A673 (cell line): Measurements from ENCODE around the gene RNF13. TPM values are rescaled to one million over a fixed set of nuclear protein-coding genes. Genes with fewer than 3 reads are reported as not detected.
A peak's percentile ranks its signal among the peaks of the same experiment; 100 is the strongest.

Experiments
- BruUV-seq: library from RNA; stranded (reverse); fragments of 400-500 nt; replicated peaks from 2 replicates; lab custom pipeline; 2021; lab: Mats Ljungman, UMichigan
- CTCF ChIA-PET: fragments of 300-600 bp; sonication (Branson Sonifier 250); formaldehyde crosslinking; loops from one replicate; lab custom pipeline; 2022; ENCODE audit warnings: antibody characterized with exemption; lab: Charles Lee
- POLR2A ChIA-PET: fragments of 300-600 bp; sonication (Branson Sonifier 250); formaldehyde crosslinking; loops from one replicate; lab custom pipeline; 2022; ENCODE audit warnings: antibody characterized with exemption; ENCODE audit not compliant: low non-redundant PET; lab: Charles Lee
- DNase-seq: peaks from one replicate; pipeline ENCODE4 v3.0.0-alpha.2; 2015; ENCODE audit warnings: low spot score
- H3K27ac ChIP-seq: fragments of 200-600 bp; sonication (generic); 2 replicates; pipeline ENCODE4 v1.5.1; 2016; ENCODE audit warnings: mixed run types, low read depth, mild to moderate bottlenecking, mixed read lengths, antibody characterized with exemption, low read length; ENCODE audit not compliant: poor library complexity, severe bottlenecking
- H3K27me3 ChIP-seq: fragments of 200-600 bp; sonication (generic); replicated peaks from 2 replicates; pipeline ENCODE4 v1.6.1; 2017; ENCODE audit warnings: mixed run types, low read depth, mild to moderate bottlenecking, mixed read lengths, antibody characterized with exemption, low read length; ENCODE audit not compliant: insufficient read depth, poor library complexity
- H3K36me3 ChIP-seq: fragments of 200-600 bp; sonication (generic); 2 replicates; pipeline ENCODE4 v1.6.1; 2016; ENCODE audit warnings: mixed run types, mild to moderate bottlenecking, mixed read lengths, antibody characterized with exemption, low read length; ENCODE audit not compliant: insufficient read depth, poor library complexity, severe bottlenecking
- H3K4me1 ChIP-seq: fragments of 200-600 bp; sonication (generic); 2 replicates; pipeline ENCODE4 v1.6.1; 2017; ENCODE audit warnings: mixed run types, mild to moderate bottlenecking, mixed read lengths, antibody characterized with exemption, low read length; ENCODE audit not compliant: insufficient read depth, poor library complexity, severe bottlenecking
- H3K4me3 ChIP-seq: fragments of 200-600 bp; sonication (generic); 2 replicates; pipeline ENCODE4 v1.5.1; 2016; ENCODE audit warnings: low read depth, mixed run types, mild to moderate bottlenecking, mixed read lengths, low read length; ENCODE audit not compliant: poor library complexity, severe bottlenecking
- H3K9me3 ChIP-seq: fragments of 200-600 bp; sonication (generic); 2 replicates; pipeline ENCODE4 v1.6.1; 2016; ENCODE audit warnings: mixed run types, low read depth, mild to moderate bottlenecking, mixed read lengths, antibody characterized with exemption, low read length; ENCODE audit not compliant: poor library complexity, severe bottlenecking
- EZH2 ChIP-seq: fragments of 200-600 bp; sonication (generic); IDR thresholded peaks from 2 replicates; pipeline ENCODE4 v1.6.1; 2017; ENCODE audit warnings: borderline replicate concordance, low read depth, mild to moderate bottlenecking, mixed read lengths, antibody characterized with exemption, low read length; ENCODE audit not compliant: poor library complexity, severe bottlenecking
- intact Hi-C: fragments of 100-400 bp; cut with micrococcal nuclease; formaldehyde crosslinking; loops from one replicate; pipeline ENCODE4 v1.10.0; 2022; ENCODE audit not compliant: unreplicated experiment
- total RNA-seq: library from RNA; stranded (reverse); gene quantifications from 2 replicates; pipeline ENCODE4 v1.2.3, GENCODE V29; 2021
- TF ChIP-seq, protein P1 (sequence below): fragments of 300-800, 200-600 bp; sonication (generic); conservative IDR thresholded peaks from 2 replicates; pipeline ENCODE4 v1.5.1; 2017; ENCODE audit warnings: low read depth, mild to moderate bottlenecking, antibody characterized with exemption, low read length, moderate library complexity, mixed read lengths

Gene RNF13
- total RNA-seq, 1 experiment from 2014 or later, result 21.7 TPM

DNA sequence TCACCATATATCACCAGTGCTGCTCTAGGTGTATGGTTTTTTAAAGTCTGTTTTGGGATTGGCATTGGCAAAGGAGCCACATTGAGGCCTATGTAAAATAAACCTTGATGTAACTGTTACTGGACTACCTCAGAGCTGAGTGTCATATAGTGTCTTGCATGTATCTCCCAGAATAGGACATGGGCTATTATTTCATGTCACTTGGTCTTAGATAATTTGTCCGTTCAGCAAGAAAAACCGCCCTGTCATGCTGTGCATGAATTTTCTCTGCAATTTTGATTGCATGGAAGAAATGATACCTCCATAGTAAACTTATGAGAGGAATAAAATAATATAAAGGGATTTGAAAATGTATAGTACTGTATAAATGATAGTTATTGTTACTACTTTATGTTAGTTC is 59.6 kb downstream of the RNF13 start:
- H3K9me3 ChIP-seq, result peaks cover 7% of the 10 kb centered on the region
- no peak overlapping the region for H3K4me3 ChIP-seq
- CTCF ChIA-PET, result no interaction called here
- no peak for DNase-seq
- intact Hi-C loops, result no loop called here
- H3K27me3 ChIP-seq, result no peaks in the 10 kb centered on the region
- H3K36me3 ChIP-seq, result no peaks in the 10 kb centered on the region
- BruUV-seq, result no TSS peak
- H3K4me1 ChIP-seq, result no peaks in the 10 kb centered on the region
- POLR2A ChIA-PET, result no interaction called here
- H3K27ac ChIP-seq, result no peak overlapping the region
- TF ChIP-seq EZH2, result no peak
- TF ChIP-seq, protein P1, sequence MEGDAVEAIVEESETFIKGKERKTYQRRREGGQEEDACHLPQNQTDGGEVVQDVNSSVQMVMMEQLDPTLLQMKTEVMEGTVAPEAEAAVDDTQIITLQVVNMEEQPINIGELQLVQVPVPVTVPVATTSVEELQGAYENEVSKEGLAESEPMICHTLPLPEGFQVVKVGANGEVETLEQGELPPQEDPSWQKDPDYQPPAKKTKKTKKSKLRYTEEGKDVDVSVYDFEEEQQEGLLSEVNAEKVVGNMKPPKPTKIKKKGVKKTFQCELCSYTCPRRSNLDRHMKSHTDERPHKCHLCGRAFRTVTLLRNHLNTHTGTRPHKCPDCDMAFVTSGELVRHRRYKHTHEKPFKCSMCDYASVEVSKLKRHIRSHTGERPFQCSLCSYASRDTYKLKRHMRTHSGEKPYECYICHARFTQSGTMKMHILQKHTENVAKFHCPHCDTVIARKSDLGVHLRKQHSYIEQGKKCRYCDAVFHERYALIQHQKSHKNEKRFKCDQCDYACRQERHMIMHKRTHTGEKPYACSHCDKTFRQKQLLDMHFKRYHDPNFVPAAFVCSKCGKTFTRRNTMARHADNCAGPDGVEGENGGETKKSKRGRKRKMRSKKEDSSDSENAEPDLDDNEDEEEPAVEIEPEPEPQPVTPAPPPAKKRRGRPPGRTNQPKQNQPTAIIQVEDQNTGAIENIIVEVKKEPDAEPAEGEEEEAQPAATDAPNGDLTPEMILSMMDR, result no peak

DNA sequence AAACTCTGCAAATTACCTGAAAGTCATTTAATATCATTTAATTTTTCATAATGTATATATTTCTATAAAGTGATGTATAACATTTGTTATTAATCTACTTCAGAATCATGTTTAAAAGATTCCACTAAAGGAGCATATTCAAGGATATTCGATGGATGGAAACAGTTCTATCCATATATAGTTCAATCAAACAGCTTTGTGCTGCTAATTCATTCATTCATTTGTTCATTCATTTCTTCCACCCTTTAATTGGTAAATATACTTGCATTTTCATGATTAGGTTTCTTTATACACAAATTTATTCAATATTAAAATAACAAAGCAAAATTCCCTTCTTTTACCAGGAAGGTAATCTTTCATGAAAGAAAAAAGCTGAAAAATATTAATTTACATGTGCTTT is 64.7 kb downstream of the RNF13 start:
- CTCF ChIA-PET, result no interaction called here

DNA sequence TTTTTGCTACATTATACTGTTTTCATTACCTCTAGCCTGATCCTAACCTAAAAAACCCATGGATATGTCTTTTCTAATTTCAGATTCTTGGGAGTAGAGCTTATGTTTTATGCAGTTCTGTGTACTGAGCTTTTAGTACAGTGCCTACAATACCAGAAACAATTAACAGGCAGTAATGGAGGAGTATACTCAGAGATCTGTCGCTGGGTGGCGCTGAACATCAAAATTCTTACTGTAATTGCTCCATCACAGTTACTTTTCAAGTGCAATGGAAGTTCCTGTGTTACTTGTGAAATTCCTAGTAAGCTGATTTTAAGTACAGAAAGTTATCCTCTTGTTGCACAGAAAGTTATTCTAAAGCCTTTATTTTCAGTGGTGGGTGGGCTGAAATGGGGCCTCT is 66.9 kb downstream of the RNF13 start:
- DNase-seq, result peak; percentile 78
- ChIA-PET CTCF (interaction anchor here (0.6 to 1.2 kb wide), 6 partner anchors 12 to 337 kb away, joined by 3 to 7 read pairs (median 4); no protein-coding TSS in a partner anchor), POLR2A (no interaction called here)
- no peak for TF ChIP-seq EZH2
- TF ChIP-seq, protein P1, result peak; percentile 85
- no peak overlapping the region for H3K27ac ChIP-seq
- no peaks in the 10 kb centered on the region for H3K9me3 ChIP-seq
- H3K27me3 ChIP-seq, result no peaks in the 10 kb centered on the region
- no peak overlapping the region for H3K4me3 ChIP-seq
- intact Hi-C loops, result loop anchor here (5.0 kb wide), 1 partner anchor 342 kb away; no protein-coding TSS in a partner anchor
- BruUV-seq, result no TSS peak
- no peaks in the 10 kb centered on the region for H3K36me3 ChIP-seq
- H3K4me1 ChIP-seq, result no peaks in the 10 kb centered on the region

More for the DNA sequence above, 64.7 kb downstream of the RNF13 start:
- no peak for DNase-seq
- Histone ChIP-seq H3K36me3 (no peaks in the 10 kb centered on the region), H3K4me1 (no peaks in the 10 kb centered on the region), H3K27me3 (no peaks in the 10 kb centered on the region), H3K27ac (no peak overlapping the region), H3K9me3 (no peaks in the 10 kb centered on the region), H3K4me3 (no peak overlapping the region)
- TF ChIP-seq EZH2, result no peak
- TF ChIP-seq, protein P1, result no peak
- no TSS peak for BruUV-seq
- POLR2A ChIA-PET, result no interaction called here
- intact Hi-C loops, result loop anchor here (5.0 kb wide), 1 partner anchor 345 kb away; no protein-coding TSS in a partner anchor
